ENCODE measurements around the gene METTL2A. TPM values are rescaled to one million over a fixed set of nuclear protein-coding genes. Genes with fewer than 3 reads are reported as not detected.
"Not testable (repeated sequence)": the region's sequence is repeated elsewhere in the genome, so short reads cannot be mapped to it uniquely, and the experiment has no call there.

METTL2A gene
- total and polyA plus RNA-seq, 3 donors from 2014 or later, result 17.2 to 21.0 (median 17.8) TPM

GRCh38 chr17:62392908-62393307 lies 30.8 kb upstream of the METTL2A start:
- intact Hi-C loops (cut with DNase I; ENCODE audit: low total_unique reads), result no loop called here
- WGBS, 2 donors, result 89 to 91% methylated on average over 1 of the region's 1 CpG
- Histone ChIP-seq H3K27me3 (no peaks in the 10 kb centered on the region), H3K27ac (no peak overlapping the region), H3K36me3 (ENCODE audit: low read depth, missing control alignments) (no peaks in the 10 kb centered on the region), H3K4me3 (no peak overlapping the region), H3K4me1 (no peaks in the 10 kb centered on the region), H3K9me3 (no peaks in the 10 kb centered on the region)
- DNase-seq, result no peak
- TF ChIP-seq CTCF (IDR thresholded peaks at IDR 0.05), result no peak
- no peak for TF ChIP-seq POLR2A (IDR thresholded peaks at IDR 0.05)

- TF ChIP-seq POLR2A (IDR thresholded peaks at IDR 0.05), result no peak
- no peak for TF ChIP-seq CTCF (IDR thresholded peaks at IDR 0.05)
- H3K27ac ChIP-seq, result no peak overlapping the region
- no peaks in the 10 kb centered on the region for H3K36me3 ChIP-seq (ENCODE audit: low read depth, missing control alignments)
- intact Hi-C loops (cut with DNase I; ENCODE audit: low total_unique reads), result no loop called here
- WGBS, 2 donors, result 90 to 98% methylated on average over 1 of the region's 1 CpG
- H3K4me1 ChIP-seq, result no peaks in the 10 kb centered on the region
- H3K9me3 ChIP-seq, result no peaks in the 10 kb centered on the region
- DNase-seq, result no peak
- H3K4me3 ChIP-seq, result no peak overlapping the region
- no peaks in the 10 kb centered on the region for H3K27me3 ChIP-seq
Measured at GRCh38 chr17:62398891-62399290, 24.8 kb upstream of the METTL2A start.

- H3K27me3 ChIP-seq, result no peaks in the 10 kb centered on the region
- H3K4me3 ChIP-seq, result no peak overlapping the region
- H3K9me3 ChIP-seq, result no peaks in the 10 kb centered on the region
- H3K36me3 ChIP-seq (ENCODE audit: low read depth, missing control alignments), result no peaks in the 10 kb centered on the region
- intact Hi-C loops (cut with DNase I; ENCODE audit: low total_unique reads), result no loop called here
- no peak overlapping the region for H3K27ac ChIP-seq
- WGBS, 2 donors, result 62 to 64% methylated on average over 2 of the region's 2 CpGs
- no peaks in the 10 kb centered on the region for H3K4me1 ChIP-seq
- DNase-seq, result no peak
- TF ChIP-seq CTCF (IDR thresholded peaks at IDR 0.05) (no peak), POLR2A (IDR thresholded peaks at IDR 0.05) (no peak)
Measured at GRCh38 chr17:62405451-62405850, 18.2 kb upstream of the METTL2A start.

- DNase-seq; H3K4me1 ChIP-seq; H3K27me3 ChIP-seq; H3K27ac ChIP-seq; H3K9me3 ChIP-seq; intact Hi-C loops (cut with DNase I; ENCODE audit: low total_unique reads); H3K4me3 ChIP-seq; H3K36me3 ChIP-seq (ENCODE audit: low read depth, missing control alignments): not testable (repeated sequence)
- 89 to 91% methylated on average over 1 of the region's 1 CpG for WGBS, 2 donors
Measured at GRCh38 chr17:62413090-62413489, 10.6 kb upstream of the METTL2A start.

GRCh38 chr17:62426214-62426613 lies 2.5 kb downstream of the METTL2A start:
- intact Hi-C loops (cut with DNase I; ENCODE audit: low total_unique reads); H3K9me3 ChIP-seq; DNase-seq; H3K4me1 ChIP-seq; H3K4me3 ChIP-seq; H3K36me3 ChIP-seq (ENCODE audit: low read depth, missing control alignments); H3K27ac ChIP-seq; H3K27me3 ChIP-seq: not testable (repeated sequence)
- WGBS, 2 donors, result 79 to 85% methylated on average over 2 of the region's 2 CpGs

- DNase-seq; H3K27ac ChIP-seq; H3K4me1 ChIP-seq; H3K36me3 ChIP-seq (ENCODE audit: low read depth, missing control alignments); H3K9me3 ChIP-seq; H3K4me3 ChIP-seq; H3K27me3 ChIP-seq; intact Hi-C loops (cut with DNase I; ENCODE audit: low total_unique reads): not testable (repeated sequence)
- WGBS, 2 donors, result 90 to 94% methylated on average over 4 of the region's 4 CpGs
Measured at GRCh38 chr17:62435251-62435650, 11.6 kb downstream of the METTL2A start.

GRCh38 chr17:62441181-62441580 lies 17.5 kb downstream of the METTL2A start:
- H3K36me3 ChIP-seq (ENCODE audit: low read depth, missing control alignments); H3K27me3 ChIP-seq; DNase-seq; H3K27ac ChIP-seq; H3K4me1 ChIP-seq; H3K4me3 ChIP-seq; H3K9me3 ChIP-seq; intact Hi-C loops (cut with DNase I; ENCODE audit: low total_unique reads): not testable (repeated sequence)
- WGBS, 2 donors, result 92 to 94% methylated on average over 6 of the region's 6 CpGs
